Natural killer cell (primary cell): ENCODE results near the gene EIF4G1. TPM values are rescaled to one million over a fixed set of nuclear protein-coding genes. Genes with fewer than 3 reads are reported as not detected.

Source experiments
- ATAC-seq, 3 donors: fragments of 150-1000 bp in 2 of 3; fragments of 200-7000 bp in 1 of 3; cut with Tn5 transposase; 1 replicate in 1 of 3; 2 replicates in 2 of 3; pipeline ENCODE4 v1.10.0; 2021; ENCODE audit warnings: mild to moderate bottlenecking in 2 of 3, moderate library complexity in 2 of 3
- DNase-seq, 2 donors: peaks; one replicate each; pipeline versions ENCODE4 v3.0.0 to v3.0.0-alpha.2; 2013 to 2021; ENCODE audit warnings: mixed read lengths in 1 of 2
- H3K27ac ChIP-seq: one replicate; pipeline ENCODE4 v1.5.1; 2013; ENCODE audit warnings: mild to moderate bottlenecking, low read length
- H3K27me3 ChIP-seq: one replicate; pipeline ENCODE4 v1.6.1; 2013; ENCODE audit warnings: low read length; ENCODE audit not compliant: control insufficient read depth, insufficient read depth
- H3K36me3 ChIP-seq: one replicate; pipeline ENCODE4 v1.6.1; 2013; ENCODE audit warnings: low read length; ENCODE audit not compliant: control insufficient read depth, insufficient read depth
- H3K4me1 ChIP-seq: one replicate; pipeline ENCODE4 v1.6.1; 2013; ENCODE audit warnings: low read length; ENCODE audit not compliant: control insufficient read depth, insufficient read depth
- H3K4me3 ChIP-seq: one replicate; pipeline ENCODE4 v1.5.1; 2013; ENCODE audit warnings: low read length
- H3K9me3 ChIP-seq: one replicate; pipeline ENCODE4 v1.6.1; 2013; ENCODE audit warnings: low read length; ENCODE audit not compliant: control insufficient read depth, insufficient read depth
- H3K27ac Mint-ChIP-seq, 2 donors: one replicate each; pipeline ENCODE4 v1.8.0; 2022; ENCODE audit warnings: mild to moderate bottlenecking in 2 of 2, mixed read lengths in 2 of 2, moderate library complexity in 1 of 2
- H3K27me3 Mint-ChIP-seq, 2 donors: one replicate each; pipeline ENCODE4 v1.8.0; 2022; ENCODE audit warnings: low read depth in 2 of 2, mixed read lengths in 2 of 2
- H3K36me3 Mint-ChIP-seq: one replicate; pipeline ENCODE4 v1.8.0; 2022; ENCODE audit warnings: mixed read lengths
- H3K4me1 Mint-ChIP-seq, 2 donors: one replicate each; pipeline ENCODE4 v1.8.0; 2022; ENCODE audit warnings: mixed read lengths in 2 of 2
- H3K4me3 Mint-ChIP-seq: one replicate; pipeline ENCODE4 v1.8.0; 2022; ENCODE audit warnings: mild to moderate bottlenecking, moderate library complexity, mixed read lengths
- H3K9me3 Mint-ChIP-seq, 2 donors: one replicate each; pipeline ENCODE4 v1.8.0; 2022; ENCODE audit warnings: mixed read lengths in 2 of 2
- WGBS: methylation state at CpG from one replicate; pipeline ENCODE4 v1.1.7; 2013; ENCODE audit warnings: missing lambda C conversion rate; ENCODE audit not compliant: insufficient coverage; 5-methylcytosine and 5-hydroxymethylcytosine counted together
- intact Hi-C: fragments of 100-400 bp; cut with micrococcal nuclease; formaldehyde crosslinking; loops from one replicate; pipeline ENCODE4 v1.14.2; 2022
- total RNA-seq, 4 donors: library from RNA; stranded (reverse); fragments of 120-200 nt in 1 of 4; gene quantifications; one replicate each; pipeline versions ENCODE4 v1.2.3 to v1.2.4, GENCODE V29; 2013 to 2022
- TF ChIP-seq, protein P1 (sequence below): fragments of 200-600 bp; IDR thresholded peaks from one replicate; pipeline ENCODE4 v1.8.0; 2022; ENCODE audit warnings: antibody characterized with exemption

EIF4G1 gene
- total RNA-seq, 3 donors from 2014 or later (not counting 1 experiment from before 2014, with no cell fraction given) = 220 to 235 (median 227) TPM

GRCh38 chr3:184325715-184326369 lies 11.4 kb downstream of the EIF4G1 start:
- Mint-ChIP-seq H3K27ac (peak overlapping the region in 1 of 2 donors; percentile 47), H3K4me1 (peaks cover 10 to 21% of the 10 kb centered on the region in 2 donors), H3K9me3 (no peaks in the 10 kb centered on the region), H3K27me3 (no peaks in the 10 kb centered on the region), H3K4me3 (no peak overlapping the region), H3K36me3 (peaks cover 54% of the 10 kb centered on the region)
- Histone ChIP-seq H3K36me3 (peaks cover 91% of the 10 kb centered on the region), H3K27me3 (no peaks in the 10 kb centered on the region), H3K9me3 (no peaks in the 10 kb centered on the region), H3K4me3 (no peak overlapping the region), H3K27ac (no peak overlapping the region), H3K4me1 (no peaks in the 10 kb centered on the region)
- TF ChIP-seq, protein P1, sequence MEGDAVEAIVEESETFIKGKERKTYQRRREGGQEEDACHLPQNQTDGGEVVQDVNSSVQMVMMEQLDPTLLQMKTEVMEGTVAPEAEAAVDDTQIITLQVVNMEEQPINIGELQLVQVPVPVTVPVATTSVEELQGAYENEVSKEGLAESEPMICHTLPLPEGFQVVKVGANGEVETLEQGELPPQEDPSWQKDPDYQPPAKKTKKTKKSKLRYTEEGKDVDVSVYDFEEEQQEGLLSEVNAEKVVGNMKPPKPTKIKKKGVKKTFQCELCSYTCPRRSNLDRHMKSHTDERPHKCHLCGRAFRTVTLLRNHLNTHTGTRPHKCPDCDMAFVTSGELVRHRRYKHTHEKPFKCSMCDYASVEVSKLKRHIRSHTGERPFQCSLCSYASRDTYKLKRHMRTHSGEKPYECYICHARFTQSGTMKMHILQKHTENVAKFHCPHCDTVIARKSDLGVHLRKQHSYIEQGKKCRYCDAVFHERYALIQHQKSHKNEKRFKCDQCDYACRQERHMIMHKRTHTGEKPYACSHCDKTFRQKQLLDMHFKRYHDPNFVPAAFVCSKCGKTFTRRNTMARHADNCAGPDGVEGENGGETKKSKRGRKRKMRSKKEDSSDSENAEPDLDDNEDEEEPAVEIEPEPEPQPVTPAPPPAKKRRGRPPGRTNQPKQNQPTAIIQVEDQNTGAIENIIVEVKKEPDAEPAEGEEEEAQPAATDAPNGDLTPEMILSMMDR = no peak
- DNase-seq = no peak
- ATAC-seq = no peak
- WGBS = 92% methylated on average over 5 of the region's 6 CpGs
- intact Hi-C loops = no loop called here

GRCh38 chr3:184327171-184327570 lies 12.8 kb downstream of the EIF4G1 start:
- H3K27ac ChIP-seq = no peak overlapping the region
- Mint-ChIP-seq H3K27me3 (no peaks in the 10 kb centered on the region), H3K4me1 (peaks cover 10 to 11% of the 10 kb centered on the region in 2 donors), H3K27ac (peak overlapping the region in 1 of 2 donors; percentile 16), H3K9me3 (no peaks in the 10 kb centered on the region), H3K4me3 (no peak overlapping the region), H3K36me3 (peaks cover 44% of the 10 kb centered on the region)
- intact Hi-C loops = no loop called here
- peaks cover 91% of the 10 kb centered on the region for H3K36me3 ChIP-seq
- DNase-seq = no peak
- no peak for ATAC-seq
- H3K4me3 ChIP-seq = no peak overlapping the region
- no peaks in the 10 kb centered on the region for H3K27me3 ChIP-seq
- TF ChIP-seq, protein P1 = no peak
- no peaks in the 10 kb centered on the region for H3K4me1 ChIP-seq
- no peaks in the 10 kb centered on the region for H3K9me3 ChIP-seq
- 98% methylated on average over 21 of the region's 21 CpGs for WGBS

GRCh38 chr3:184328516-184328915 lies 14.1 kb downstream of the EIF4G1 start:
- Histone ChIP-seq H3K4me1 (no peaks in the 10 kb centered on the region), H3K4me3 (no peak overlapping the region), H3K36me3 (peaks cover 91% of the 10 kb centered on the region), H3K27ac (no peak overlapping the region), H3K27me3 (no peaks in the 10 kb centered on the region), H3K9me3 (no peaks in the 10 kb centered on the region)
- DNase-seq = no peak
- TF ChIP-seq, protein P1 = no peak
- Mint-ChIP-seq H3K4me3 (no peak overlapping the region), H3K9me3 (no peaks in the 10 kb centered on the region), H3K27me3 (no peaks in the 10 kb centered on the region), H3K36me3 (peaks cover 43% of the 10 kb centered on the region), H3K27ac (peak overlapping the region in 1 of 2 donors; percentile 56), H3K4me1 (peaks cover 10 to 11% of the 10 kb centered on the region in 2 donors)
- intact Hi-C loops = no loop called here
- no peak for ATAC-seq
- 83% methylated on average over 3 of the region's 3 CpGs for WGBS
